ENCODE measurements around the gene SF1.

DNA sequence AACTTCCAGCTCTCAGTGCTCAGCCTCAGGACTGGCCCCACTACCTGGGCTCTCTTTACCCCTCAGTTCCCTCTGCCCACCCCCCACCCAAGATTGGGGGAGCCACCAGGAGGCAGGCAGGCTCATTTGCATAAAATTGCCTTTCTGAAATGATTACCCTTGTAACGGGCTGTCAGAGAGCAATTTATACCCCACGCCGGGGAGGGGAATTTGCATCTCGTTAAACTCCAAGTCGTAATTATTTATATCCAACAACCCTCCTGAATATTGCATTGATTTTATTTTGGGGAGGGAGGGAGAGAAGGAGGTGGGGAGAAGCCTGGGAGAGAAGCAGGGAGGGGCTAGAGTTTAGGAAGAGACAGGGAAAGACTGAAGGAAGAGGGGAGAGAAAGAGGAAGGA lies 63.7 kb downstream of the SF1 start:
- TF ChIP-seq CTCF (IDR thresholded peaks at IDR 0.05 in 8 of 11, conservative IDR thresholded peaks at IDR 0.05 in 3 of 11) (no peak), POLR2AphosphoS5 (IDR thresholded peaks at IDR 0.05) (no peak), POLR2A (IDR thresholded peaks at IDR 0.05) (no peak)
